Ectodermal cell (in vitro differentiated cells): Measurements from ENCODE around the gene RGS7.
"Not testable (repeated sequence)": the region's sequence is repeated elsewhere in the genome, so short reads cannot be mapped to it uniquely, and the experiment has no call there.

ENCODE experiments used
- H3K27ac ChIP-seq: 2 replicates; pipeline ENCODE4 v1.7.0; 2013; ENCODE audit warnings: mild to moderate bottlenecking, low read depth, low read length; ENCODE audit not compliant: insufficient read depth, poor library complexity, severe bottlenecking
- H3K27me3 ChIP-seq: 2 replicates; pipeline ENCODE4 v1.7.0; 2013; ENCODE audit warnings: mild to moderate bottlenecking, low read length; ENCODE audit not compliant: insufficient read depth, control insufficient read depth, poor library complexity, severe bottlenecking
- H3K36me3 ChIP-seq: one replicate; pipeline ENCODE4 v1.7.0; 2013; ENCODE audit warnings: low read length; ENCODE audit not compliant: control insufficient read depth, insufficient read depth
- H3K4me1 ChIP-seq: one replicate; pipeline ENCODE4 v1.7.0; 2013; ENCODE audit warnings: low read length; ENCODE audit not compliant: control insufficient read depth, insufficient read depth
- H3K4me3 ChIP-seq: 2 replicates; pipeline ENCODE4 v1.7.0; 2013; ENCODE audit warnings: low read depth, low read length, control low read depth; ENCODE audit not compliant: insufficient read depth
- H3K9me3 ChIP-seq: 2 replicates; pipeline ENCODE4 v1.7.0; 2013; ENCODE audit warnings: mild to moderate bottlenecking, low read length, moderate library complexity; ENCODE audit not compliant: control insufficient read depth
- WGBS, 2 experiments: methylation state at CpG; one replicate each; pipeline ENCODE4 v1.1.7; 2013; ENCODE audit warnings: missing lambda C conversion rate in 2 of 2; 5-methylcytosine and 5-hydroxymethylcytosine counted together

The RGS7 gene

DNA sequence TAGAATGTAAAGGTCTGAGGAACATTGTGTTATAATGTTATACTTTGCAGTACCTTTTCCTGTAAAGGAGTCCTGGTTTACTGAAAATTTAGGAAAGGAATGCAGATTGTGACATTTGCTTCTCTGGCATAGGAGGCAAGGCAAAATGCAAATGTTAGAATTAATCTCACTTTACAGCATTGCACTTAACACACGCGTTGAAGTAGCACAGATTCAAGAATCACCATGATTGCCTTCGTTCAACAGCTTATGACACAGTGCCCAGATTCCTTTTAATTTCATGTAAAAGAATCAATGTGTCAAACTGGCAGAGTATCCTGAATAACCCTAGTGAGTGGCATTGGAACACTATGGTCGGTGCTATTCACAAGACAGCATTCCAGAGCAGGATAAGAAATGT is 47.4 kb downstream of the RGS7 start:
- H3K27me3 ChIP-seq = no peaks in the 10 kb centered on the region
- no peak overlapping the region for H3K4me3 ChIP-seq
- 93% methylated on average over 4 of the region's 4 CpGs for WGBS, 2 experiments
- no peak overlapping the region for H3K27ac ChIP-seq
- no peaks in the 10 kb centered on the region for H3K36me3 ChIP-seq
- H3K4me1 ChIP-seq = no peaks in the 10 kb centered on the region
- no peaks in the 10 kb centered on the region for H3K9me3 ChIP-seq

GRCh38 chr1:241308471-241308870 is 48.5 kb downstream of the RGS7 start:
- Histone ChIP-seq H3K4me3 (no peak overlapping the region), H3K27me3 (no peaks in the 10 kb centered on the region), H3K4me1 (no peaks in the 10 kb centered on the region), H3K36me3 (no peaks in the 10 kb centered on the region), H3K9me3 (no peaks in the 10 kb centered on the region), H3K27ac (no peak overlapping the region)
- WGBS, 2 experiments = 92 to 96% methylated on average over 3 of the region's 3 CpGs

- no peaks in the 10 kb centered on the region for H3K27me3 ChIP-seq
- no peak overlapping the region for H3K27ac ChIP-seq
- H3K9me3 ChIP-seq = no peaks in the 10 kb centered on the region
- WGBS, 2 experiments = 76 to 91% methylated on average over 3 of the region's 3 CpGs
- no peaks in the 10 kb centered on the region for H3K4me1 ChIP-seq
- H3K36me3 ChIP-seq = no peaks in the 10 kb centered on the region
- H3K4me3 ChIP-seq = no peak overlapping the region
Observed at GRCh38 chr1:241308011-241308410, 49.0 kb downstream of the RGS7 start.

GRCh38 chr1:241306125-241306790 is 50.7 kb downstream of the RGS7 start:
- no peaks in the 10 kb centered on the region for H3K27me3 ChIP-seq
- no peaks in the 10 kb centered on the region for H3K4me1 ChIP-seq
- H3K9me3 ChIP-seq = no peaks in the 10 kb centered on the region
- H3K36me3 ChIP-seq = no peaks in the 10 kb centered on the region
- WGBS, 2 experiments = 89 to 92% methylated on average over 12 of the region's 12 CpGs
- no peak overlapping the region for H3K4me3 ChIP-seq
- H3K27ac ChIP-seq = no peak overlapping the region

GRCh38 chr1:241302024-241302423 is 55.0 kb downstream of the RGS7 start:
- 53 to 69% methylated on average over 11 of the region's 11 CpGs for WGBS, 2 experiments
- H3K36me3 ChIP-seq, H3K4me1 ChIP-seq, H3K9me3 ChIP-seq, H3K4me3 ChIP-seq, H3K27me3 ChIP-seq, H3K27ac ChIP-seq: not testable (repeated sequence)

DNA sequence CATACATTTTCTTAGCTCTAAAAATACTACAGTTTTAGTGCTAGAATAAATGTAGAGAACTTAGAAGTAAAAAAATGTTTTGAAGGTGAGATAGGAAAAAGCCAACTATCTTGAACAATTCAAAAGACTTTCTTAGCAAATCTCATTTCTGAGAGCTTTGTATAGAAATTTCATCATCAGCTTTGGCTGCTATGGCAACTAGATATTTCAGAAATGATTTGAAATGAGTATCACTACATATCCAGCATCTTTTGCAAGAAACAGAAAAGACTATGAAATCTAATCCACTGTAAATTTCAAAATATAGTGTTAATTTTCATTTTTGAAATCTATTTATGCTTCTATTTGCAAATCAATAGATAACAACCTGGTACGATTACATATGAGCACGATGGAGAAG is 57.7 kb downstream of the RGS7 start:
- Histone ChIP-seq H3K4me3 (no peak overlapping the region), H3K4me1 (no peaks in the 10 kb centered on the region), H3K9me3 (no peaks in the 10 kb centered on the region), H3K36me3 (no peaks in the 10 kb centered on the region), H3K27me3 (no peaks in the 10 kb centered on the region), H3K27ac (no peak overlapping the region)
- WGBS, 2 experiments = 95 to 98% methylated on average over 2 of the region's 2 CpGs

DNA sequence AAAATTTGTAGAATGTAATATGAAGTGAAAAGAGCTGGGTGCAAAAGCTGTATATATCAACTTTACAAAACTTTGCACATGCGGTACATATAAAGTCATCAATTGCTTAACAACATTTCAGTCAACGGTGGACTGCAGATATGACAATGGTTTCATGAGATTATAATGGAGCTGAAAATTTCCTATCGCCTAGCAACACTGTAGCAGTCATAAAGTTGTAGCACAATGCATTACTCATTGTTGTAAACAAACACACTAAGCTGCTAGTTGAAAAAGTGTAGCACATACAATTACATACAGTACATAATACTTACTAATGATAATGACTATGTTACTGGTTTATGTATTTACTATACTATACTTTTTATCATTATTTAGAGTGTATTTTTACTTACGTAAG is 64.0 kb downstream of the RGS7 start:
- WGBS, 2 experiments = 93 to 100% methylated on average over 3 of the region's 4 CpGs
- no peaks in the 10 kb centered on the region for H3K36me3 ChIP-seq
- H3K9me3 ChIP-seq = no peaks in the 10 kb centered on the region
- no peaks in the 10 kb centered on the region for H3K27me3 ChIP-seq
- H3K4me1 ChIP-seq = no peaks in the 10 kb centered on the region
- no peak overlapping the region for H3K4me3 ChIP-seq
- no peak overlapping the region for H3K27ac ChIP-seq

DNA sequence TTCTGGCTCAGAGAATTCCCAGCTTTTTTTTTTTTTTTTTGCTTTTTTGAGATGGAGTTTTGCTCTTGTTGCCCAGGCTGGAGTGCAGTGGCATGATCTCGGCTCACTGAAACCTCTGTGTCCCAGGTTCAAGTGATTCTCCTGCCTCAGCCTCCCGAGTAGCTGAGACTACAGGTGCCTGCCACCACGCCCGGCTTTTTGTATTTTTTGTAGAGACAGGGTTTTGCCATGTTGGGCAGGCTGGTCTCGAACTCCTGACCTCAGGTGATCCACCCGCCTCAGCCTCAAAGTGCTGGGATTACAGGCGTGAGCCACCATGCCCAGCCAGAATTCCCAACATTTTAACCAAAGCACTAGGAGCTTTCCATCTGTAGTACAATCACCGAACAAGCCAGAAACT is 65.5 kb downstream of the RGS7 start:
- H3K4me1 ChIP-seq, H3K4me3 ChIP-seq, H3K27me3 ChIP-seq, H3K9me3 ChIP-seq, H3K36me3 ChIP-seq, H3K27ac ChIP-seq: not testable (repeated sequence)
- 89 to 93% methylated on average over 8 of the region's 8 CpGs for WGBS, 2 experiments

GRCh38 chr1:241286486-241286885 is 70.5 kb downstream of the RGS7 start:
- no peaks in the 10 kb centered on the region for H3K27me3 ChIP-seq
- 92 to 97% methylated on average over 1 of the region's 1 CpG for WGBS, 2 experiments
- no peaks in the 10 kb centered on the region for H3K4me1 ChIP-seq
- no peak overlapping the region for H3K4me3 ChIP-seq
- no peak overlapping the region for H3K27ac ChIP-seq
- H3K9me3 ChIP-seq = peaks cover 4% of the 10 kb centered on the region
- no peaks in the 10 kb centered on the region for H3K36me3 ChIP-seq

DNA sequence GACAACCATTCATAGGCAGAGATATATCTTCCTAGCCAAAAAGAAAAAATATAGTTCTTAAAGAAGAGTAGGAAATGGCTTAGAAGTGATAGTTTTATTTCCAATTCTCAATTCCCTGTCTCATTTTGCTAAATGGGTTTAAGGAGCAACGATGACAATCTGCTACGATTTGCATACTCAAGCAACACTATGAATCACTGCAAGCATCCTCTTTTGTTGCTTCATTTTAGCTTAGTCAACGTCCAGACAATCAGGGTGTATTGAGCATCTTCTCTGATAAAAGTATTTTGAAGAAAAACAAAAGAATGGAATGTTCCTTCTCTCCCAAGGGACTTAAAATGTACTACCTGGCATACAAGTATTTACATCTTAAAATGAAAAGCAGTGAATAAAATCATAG is 80.6 kb downstream of the RGS7 start:
- H3K36me3 ChIP-seq = no peaks in the 10 kb centered on the region
- H3K27me3 ChIP-seq = no peaks in the 10 kb centered on the region
- WGBS, 2 experiments = 85 to 94% methylated on average over 3 of the region's 3 CpGs
- no peaks in the 10 kb centered on the region for H3K9me3 ChIP-seq
- H3K4me1 ChIP-seq = no peaks in the 10 kb centered on the region
- no peak overlapping the region for H3K27ac ChIP-seq
- H3K4me3 ChIP-seq = no peak overlapping the region

GRCh38 chr1:241275981-241276380 is 81.0 kb downstream of the RGS7 start:
- H3K4me1 ChIP-seq = no peaks in the 10 kb centered on the region
- H3K27ac ChIP-seq = no peak overlapping the region
- no peaks in the 10 kb centered on the region for H3K9me3 ChIP-seq
- WGBS, 2 experiments = 66 to 83% methylated on average over 4 to 5 of the region's 5 CpGs
- H3K27me3 ChIP-seq = no peaks in the 10 kb centered on the region
- H3K4me3 ChIP-seq = no peak overlapping the region
- H3K36me3 ChIP-seq = no peaks in the 10 kb centered on the region
